ENCODE data around the gene ABCE1. TPM values are rescaled to one million over a fixed set of nuclear protein-coding genes. Genes with fewer than 3 reads are reported as not detected.

Gene ABCE1
- total RNA-seq, 1 experiment from 2014 or later, result 153 TPM

- ChIA-PET CTCF (no interaction called here), POLR2A (ENCODE audit: unreplicated experiment) (no interaction called here)
- Histone ChIP-seq H3K27ac (ENCODE audit: low read length) (no peak overlapping the region), H3K9me3 (ENCODE audit: low read length) (no peaks in the 10 kb centered on the region), H3K9ac (ENCODE audit: low read length) (no peak overlapping the region), H3K36me3 (ENCODE audit: low read depth, low read length) (peaks cover 10% of the 10 kb centered on the region; the same call in 1 of the 2 replicates), H3K4me2 (ENCODE audit: low read length) (no peak overlapping the region), H3K4me3 (ENCODE audit: low read length) (no peak overlapping the region), H3K9me2 (replicated peaks; ENCODE audit: low read length) (no peaks in the 10 kb centered on the region), H4K20me1 (ENCODE audit: low read length) (no peaks in the 10 kb centered on the region), H2AFZ (ENCODE audit: low read length) (no peak overlapping the region), H3K4me1 (ENCODE audit: insufficient read depth, low read length) (no peaks in the 10 kb centered on the region), H3K27me3 (ENCODE audit: low read length) (no peaks in the 10 kb centered on the region), H3F3A (ENCODE audit: low read length, unreplicated experiment) (no peaks in the 10 kb centered on the region), H3K79me2 (ENCODE audit: low read length) (no peaks in the 10 kb centered on the region)
- intact Hi-C loops (cut with micrococcal nuclease), result no loop called here
- no peak for ATAC-seq
- BruUV-seq (replicated peaks), result no TSS peak
- no peak for DNase-seq
- TF ChIP-seq EZH2 (IDR thresholded peaks at IDR 0.05; ENCODE audit: low read length, unreplicated experiment) (no peak), CTCF (conservative IDR thresholded peaks at IDR 0.05; ENCODE audit: low read depth, low read length) (no peak), EZH2phosphoT487 (IDR thresholded peaks at IDR 0.05; ENCODE audit: borderline replicate concordance, low read length) (no peak)
These were observed 48.9 kb upstream of the ABCE1 start for GRCh38 chr4:145049241-145049640.

- BruUV-seq (replicated peaks), result no TSS peak
- Histone ChIP-seq H4K20me1 (ENCODE audit: low read length) (no peaks in the 10 kb centered on the region), H3K9me3 (ENCODE audit: low read length) (no peaks in the 10 kb centered on the region), H3K79me2 (ENCODE audit: low read length) (no peaks in the 10 kb centered on the region), H2AFZ (ENCODE audit: low read length) (no peak overlapping the region), H3K9me2 (replicated peaks; ENCODE audit: low read length) (no peaks in the 10 kb centered on the region), H3K4me3 (ENCODE audit: low read length) (no peak overlapping the region), H3K9ac (ENCODE audit: low read length) (no peak overlapping the region), H3K27me3 (ENCODE audit: low read length) (no peaks in the 10 kb centered on the region), H3K27ac (ENCODE audit: low read length) (no peak overlapping the region), H3K4me2 (ENCODE audit: low read length) (no peak overlapping the region), H3K36me3 (ENCODE audit: low read depth, low read length) (peaks cover 3% of the 10 kb centered on the region; the same call in 1 of the 2 replicates), H3F3A (ENCODE audit: low read length, unreplicated experiment) (no peaks in the 10 kb centered on the region), H3K4me1 (ENCODE audit: insufficient read depth, low read length) (no peaks in the 10 kb centered on the region)
- POLR2A ChIA-PET (ENCODE audit: unreplicated experiment), result interaction anchor here (0.6 kb wide), 1 partner anchor 1274 kb away, joined by 3 read pairs; no protein-coding TSS in a partner anchor
- intact Hi-C loops (cut with micrococcal nuclease), result no loop called here
- CTCF ChIA-PET, result no interaction called here
- ATAC-seq (no peak), DNase-seq (no peak)
- TF ChIP-seq EZH2 (IDR thresholded peaks at IDR 0.05; ENCODE audit: low read length, unreplicated experiment), result no peak
- no peak for TF ChIP-seq CTCF (conservative IDR thresholded peaks at IDR 0.05; ENCODE audit: low read depth, low read length)
- TF ChIP-seq EZH2phosphoT487 (IDR thresholded peaks at IDR 0.05; ENCODE audit: borderline replicate concordance, low read length), result no peak
These were observed 42.4 kb upstream of the ABCE1 start for GRCh38 chr4:145055533-145056257.

All from PC-3 (cell line).